Upper lobe of left lung (tissue), 6 donors: ENCODE results near the gene FOXN3. TPM values are rescaled to one million over a fixed set of nuclear protein-coding genes. Genes with fewer than 3 reads are reported as not detected.

Source experiments
- ATAC-seq, 2 donors: fragments of 200-7000 bp; cut with Tn5 transposase; one replicate each; pipeline ENCODE4 v1.9.1; 2022; ENCODE audit warnings: mild to moderate bottlenecking in 2 of 2, moderate library complexity in 2 of 2; ENCODE audit not compliant: low FRiP score in 2 of 2
- DNase-seq, 2 donors: peaks; one replicate each; pipeline ENCODE4 v3.0.0-alpha.2; 2019 to 2020
- H3K27ac ChIP-seq, 4 donors: fragments of 200-600 bp; sonication (generic); one replicate each; pipeline ENCODE4 v1.5.1; 2016 to 2019
- H3K27me3 ChIP-seq, 4 donors: fragments of 200-600 bp; sonication (generic); one replicate each; pipeline ENCODE4 v1.5.1; 2017 to 2019
- H3K36me3 ChIP-seq, 4 donors: fragments of 200-600 bp; sonication (generic); one replicate each; pipeline ENCODE4 v1.5.1; 2016 to 2019
- H3K4me1 ChIP-seq, 4 donors: fragments of 200-600 bp; sonication (generic); one replicate each; pipeline ENCODE4 v1.5.1; 2018 to 2019
- H3K4me3 ChIP-seq, 4 donors: fragments of 200-600 bp; sonication (generic); one replicate each; pipeline ENCODE4 v1.5.1; 2017 to 2019; ENCODE audit warnings: mild to moderate bottlenecking in 2 of 4, moderate library complexity in 1 of 4
- H3K9me3 ChIP-seq, 4 donors: fragments of 200-600 bp; sonication (generic); one replicate each; pipeline ENCODE4 v1.5.1; 2018 to 2019
- CTCF ChIP-seq, 6 experiments: fragments of 450-650 bp in 4 of 6; fragments of 200-600 bp in 2 of 6; sonication (generic) in 2 of 6; IDR thresholded peaks; one replicate each; pipeline ENCODE4 v1.5.1; 2016 to 2019; ENCODE audit warnings: antibody characterized with exemption in 6 of 6
- EP300 ChIP-seq, 4 donors: sonication (generic); formaldehyde crosslinking; IDR thresholded peaks; one replicate each; pipeline ENCODE4 v1.5.1; 2017; ENCODE audit warnings: antibody characterized with exemption in 4 of 4, control low read depth in 2 of 4
- POLR2A ChIP-seq, 4 donors: fragments of 450-650 bp; IDR thresholded peaks; one replicate each; pipeline ENCODE4 v1.5.1; 2016 to 2017; ENCODE audit warnings: antibody characterized with exemption in 4 of 4, mild to moderate bottlenecking in 2 of 4
- POLR2AphosphoS5 ChIP-seq, 2 donors: sonication (generic); formaldehyde crosslinking; IDR thresholded peaks; one replicate each; pipeline ENCODE4 v1.5.1; 2017; ENCODE audit warnings: antibody characterized with exemption in 2 of 2
- WGBS, 2 donors: methylation state at CpG; one replicate each; pipeline ENCODE4 v1.1.5; 2017 to 2018; 5-methylcytosine and 5-hydroxymethylcytosine counted together
- total RNA-seq, 6 donors: library from RNA; depleted of rRNA in 4 of 6; stranded (reverse); fragments of >200 nt in 4 of 6; gene quantifications; one replicate each; pipeline versions ENCODE4 v1.1.0 to v1.2.1, GENCODE V29; 2016 to 2021
- donor health status: DM: no; HTN: no; CAD: no; lungs with moderate emphysema.
- donor health status: DM: no; HTN: yes; CAD: no; lungs with severe emphysema.

Gene FOXN3
- total RNA-seq, 6 donors from 2014 or later = 63.4 to 115 (median 77.2) TPM

GRCh38 chr14:89267163-89267562 is 149.9 kb downstream of the FOXN3 start:
- no peak overlapping the region for H3K27ac ChIP-seq
- DNase-seq = no peak
- TF ChIP-seq POLR2A (IDR thresholded peaks at IDR 0.05) = no peak
- no peak for TF ChIP-seq POLR2AphosphoS5 (IDR thresholded peaks at IDR 0.05)
- no peak for TF ChIP-seq CTCF (IDR thresholded peaks at IDR 0.05)
- TF ChIP-seq EP300 (IDR thresholded peaks at IDR 0.05) = no peak
- no peaks in the 10 kb centered on the region for H3K27me3 ChIP-seq
- H3K36me3 ChIP-seq = no peaks in the 10 kb centered on the region
- no peak for ATAC-seq
- H3K4me1 ChIP-seq = peaks cover 0 to 7% (median 4%) of the 10 kb centered on the region in 4 donors
- H3K9me3 ChIP-seq = no peaks in the 10 kb centered on the region
- no peak overlapping the region for H3K4me3 ChIP-seq
- WGBS, 2 donors = 90 to 93% methylated on average over 7 of the region's 7 CpGs

GRCh38 chr14:89266754-89267153 is 150.3 kb downstream of the FOXN3 start:
- DNase-seq (no peak), ATAC-seq (no peak)
- peaks cover 0 to 7% (median 4%) of the 10 kb centered on the region in 4 donors for H3K4me1 ChIP-seq
- TF ChIP-seq EP300 (IDR thresholded peaks at IDR 0.05) = no peak
- no peak for TF ChIP-seq POLR2AphosphoS5 (IDR thresholded peaks at IDR 0.05)
- TF ChIP-seq POLR2A (IDR thresholded peaks at IDR 0.05) = no peak
- TF ChIP-seq CTCF (IDR thresholded peaks at IDR 0.05) = no peak
- H3K27me3 ChIP-seq = no peaks in the 10 kb centered on the region
- no peak overlapping the region for H3K27ac ChIP-seq
- H3K36me3 ChIP-seq = no peaks in the 10 kb centered on the region
- WGBS, 2 donors = 92 to 96% methylated on average over 7 of the region's 7 CpGs
- H3K4me3 ChIP-seq = no peak overlapping the region
- H3K9me3 ChIP-seq = no peaks in the 10 kb centered on the region

- Histone ChIP-seq H3K27ac (no peak overlapping the region), H3K27me3 (no peaks in the 10 kb centered on the region), H3K4me1 (peaks cover 0 to 7% (median 4%) of the 10 kb centered on the region in 4 donors), H3K36me3 (no peaks in the 10 kb centered on the region), H3K4me3 (no peak overlapping the region), H3K9me3 (no peaks in the 10 kb centered on the region)
- no peak for DNase-seq
- ATAC-seq = no peak
- TF ChIP-seq POLR2AphosphoS5 (IDR thresholded peaks at IDR 0.05) (no peak), EP300 (IDR thresholded peaks at IDR 0.05) (no peak), CTCF (IDR thresholded peaks at IDR 0.05) (no peak), POLR2A (IDR thresholded peaks at IDR 0.05) (no peak)
- WGBS, 2 donors = 91 to 96% methylated on average over 4 of the region's 4 CpGs
Observed at GRCh38 chr14:89265234-89265633, 151.8 kb downstream of the FOXN3 start.

- TF ChIP-seq POLR2A (IDR thresholded peaks at IDR 0.05) = no peak
- no peak for TF ChIP-seq EP300 (IDR thresholded peaks at IDR 0.05)
- TF ChIP-seq POLR2AphosphoS5 (IDR thresholded peaks at IDR 0.05) = no peak
- TF ChIP-seq CTCF (IDR thresholded peaks at IDR 0.05) = no peak
- no peaks in the 10 kb centered on the region for H3K36me3 ChIP-seq
- no peak overlapping the region for H3K4me3 ChIP-seq
- no peak for DNase-seq
- H3K9me3 ChIP-seq = no peaks in the 10 kb centered on the region
- ATAC-seq = no peak
- no peaks in the 10 kb centered on the region for H3K27me3 ChIP-seq
- H3K27ac ChIP-seq = no peak overlapping the region
- 88 to 92% methylated on average over 6 of the region's 6 CpGs for WGBS, 2 donors
- peaks cover 0 to 7% (median 2%) of the 10 kb centered on the region in 4 donors for H3K4me1 ChIP-seq
Observed at GRCh38 chr14:89264196-89264800, 152.7 kb downstream of the FOXN3 start.

GRCh38 chr14:89262041-89262440 is 155.0 kb downstream of the FOXN3 start:
- Histone ChIP-seq H3K4me3 (no peak overlapping the region), H3K36me3 (no peaks in the 10 kb centered on the region), H3K27ac (no peak overlapping the region), H3K27me3 (no peaks in the 10 kb centered on the region), H3K9me3 (no peaks in the 10 kb centered on the region), H3K4me1 (no peaks in the 10 kb centered on the region)
- WGBS, 2 donors = 91 to 94% methylated on average over 4 of the region's 4 CpGs
- TF ChIP-seq POLR2AphosphoS5 (IDR thresholded peaks at IDR 0.05) (no peak), CTCF (IDR thresholded peaks at IDR 0.05) (no peak), POLR2A (IDR thresholded peaks at IDR 0.05) (no peak), EP300 (IDR thresholded peaks at IDR 0.05) (no peak)
- DNase-seq (no peak), ATAC-seq (no peak)
